GM19468 (cell line): ENCODE measurements around the gene ZNF385B.
"Not testable (repeated sequence)": the region's sequence is repeated elsewhere in the genome, so short reads cannot be mapped to it uniquely, and the experiment has no call there.

Source experiments
- ATAC-seq: cut with Tn5 transposase; IDR thresholded peaks from one replicate; pipeline ENCODE4 v1.9.1; 2021; ENCODE audit warnings: mild to moderate bottlenecking, moderate library complexity, moderate number of reproducible peaks; ENCODE audit not compliant: unreplicated experiment; ENCODE audit errors: extremely low read depth

Gene ZNF385B

GRCh38 chr2:179861416-179862067, at the start of gene ZNF385B:
Gene ZNF385B, minus strand, starts transcription at chr2:179861612.
- no peak for ATAC-seq

GRCh38 chr2:179910735-179911113, 49.3 kb upstream of the ZNF385B start:
- no peak for ATAC-seq

- no peak for ATAC-seq
These were observed 48.7 kb upstream of the ZNF385B start for GRCh38 chr2:179909845-179910734.

GRCh38 chr2:179900655-179901054, 39.2 kb upstream of the ZNF385B start:
- ATAC-seq, result no peak

GRCh38 chr2:179899666-179900065, 38.3 kb upstream of the ZNF385B start:
- no peak for ATAC-seq

GRCh38 chr2:179898873-179899272, 37.5 kb upstream of the ZNF385B start:
- ATAC-seq, result no peak

- ATAC-seq, result no peak
These were observed 32.2 kb upstream of the ZNF385B start for GRCh38 chr2:179893616-179894015.

GRCh38 chr2:179891237-179891636, 29.8 kb upstream of the ZNF385B start:
- ATAC-seq, result no peak

- ATAC-seq, result no peak
These were observed 29.3 kb upstream of the ZNF385B start for GRCh38 chr2:179890666-179891065.

- not testable (repeated sequence) for ATAC-seq
These were observed 27.2 kb upstream of the ZNF385B start for GRCh38 chr2:179888642-179889041.

- no peak for ATAC-seq
These were observed 22.8 kb upstream of the ZNF385B start for GRCh38 chr2:179884193-179884592.

- ATAC-seq, result no peak
These were observed 21.7 kb upstream of the ZNF385B start for GRCh38 chr2:179882851-179883806.

GRCh38 chr2:179877601-179878364, 16.4 kb upstream of the ZNF385B start:
- no peak for ATAC-seq

GRCh38 chr2:179876266-179876665, 14.9 kb upstream of the ZNF385B start:
- no peak for ATAC-seq

GRCh38 chr2:179875864-179876263, 14.5 kb upstream of the ZNF385B start:
- no peak for ATAC-seq

GRCh38 chr2:179862898-179863458, 1.6 kb upstream of the ZNF385B start:
- ATAC-seq, result no peak

GRCh38 chr2:179861027-179861415, 391 bp downstream of the ZNF385B start:
- no peak for ATAC-seq

- no peak for ATAC-seq
These were observed 971 bp downstream of the ZNF385B start for GRCh38 chr2:179860255-179861026.

- no peak for ATAC-seq
These were observed 1.9 kb downstream of the ZNF385B start for GRCh38 chr2:179859523-179859922.
